WTC11 (cell line): Measurements from ENCODE around the gene MAGI2. TPM values are rescaled to one million over a fixed set of nuclear protein-coding genes. Genes with fewer than 3 reads are reported as not detected.

Experiments
- ATAC-seq: fragments of 200-7000 bp; cut with Tn5 transposase; 2 replicates; pipeline ENCODE4 v1.10.0; 2021; ENCODE audit warnings: mild to moderate bottlenecking, moderate library complexity
- CTCF ChIA-PET: fragments of 300-600 bp; sonication (Branson Sonifier 250); formaldehyde crosslinking; loops from one replicate; lab custom pipeline; 2021; ENCODE audit warnings: antibody characterized with exemption; lab: Charles Lee
- POLR2A ChIA-PET: fragments of 350-600 bp; sonication (Branson Sonifier 250); formaldehyde crosslinking; loops from one replicate; lab custom pipeline; 2021; ENCODE audit warnings: antibody characterized with exemption; lab: Charles Lee
- DNase-seq: peaks from one replicate; pipeline ENCODE4 v3.0.0; 2021; ENCODE audit warnings: low spot score
- H3K27ac Mint-ChIP-seq: 2 replicates; pipeline ENCODE4 v1.8.0; 2021; ENCODE audit warnings: mixed read lengths
- H3K27me3 Mint-ChIP-seq: 2 replicates; pipeline ENCODE4 v1.8.0; 2021; ENCODE audit warnings: low read depth, mild to moderate bottlenecking, moderate library complexity, mixed read lengths
- H3K36me3 Mint-ChIP-seq: 2 replicates; pipeline ENCODE4 v1.8.0; 2021; ENCODE audit warnings: mixed read lengths
- H3K4me1 Mint-ChIP-seq: 2 replicates; pipeline ENCODE4 v1.8.0; 2022; ENCODE audit warnings: mixed read lengths
- H3K4me3 Mint-ChIP-seq: 2 replicates; pipeline ENCODE4 v1.8.0; 2021; ENCODE audit warnings: mild to moderate bottlenecking, moderate library complexity, mixed read lengths
- H3K9me3 Mint-ChIP-seq: 2 replicates; pipeline ENCODE4 v1.8.0; 2021; ENCODE audit warnings: mixed read lengths
- AR ChIP-seq: fragments of 250-450 bp; sonication (Bioruptor Pico); IDR thresholded peaks from 2 replicates; pipeline ENCODE4 v1.9.0; 2021; ENCODE audit warnings: mild to moderate bottlenecking
- CDX4 ChIP-seq: fragments of 250-450 bp; sonication (Bioruptor Pico); IDR thresholded peaks from 2 replicates; pipeline ENCODE4 v1.9.0; 2021; ENCODE audit warnings: moderate library complexity, mild to moderate bottlenecking, inconsistent platforms, borderline replicate concordance
- CREM ChIP-seq: sonication (generic); formaldehyde crosslinking; IDR thresholded peaks from 2 replicates; pipeline ENCODE4 v1.8.1; 2022; ENCODE audit warnings: mild to moderate bottlenecking, missing genetic modification reagents, moderate library complexity
- ELF4 ChIP-seq: sonication (generic); formaldehyde crosslinking; IDR thresholded peaks from 2 replicates; pipeline ENCODE4 v1.8.1; 2022; ENCODE audit warnings: low read depth, mild to moderate bottlenecking, moderate library complexity, missing genetic modification reagents
- ESRRA ChIP-seq: sonication (generic); formaldehyde crosslinking; IDR thresholded peaks from 2 replicates; pipeline ENCODE4 v1.8.1; 2022; ENCODE audit warnings: mild to moderate bottlenecking, missing genetic modification reagents, borderline replicate concordance
- GRHL2 ChIP-seq: fragments of 250-450 bp; sonication (Bioruptor Pico); IDR thresholded peaks from 2 replicates; pipeline ENCODE4 v1.8.0; 2022; ENCODE audit warnings: mild to moderate bottlenecking, moderate library complexity; ENCODE audit not compliant: insufficient replicate concordance, severe bottlenecking
- IRF1 ChIP-seq: sonication (generic); formaldehyde crosslinking; IDR thresholded peaks from 2 replicates; pipeline ENCODE4 v1.8.0; 2023; ENCODE audit warnings: missing genetic modification reagents
- JUN ChIP-seq: sonication (generic); formaldehyde crosslinking; IDR thresholded peaks from 2 replicates; pipeline ENCODE4 v1.8.0; 2023; ENCODE audit warnings: mild to moderate bottlenecking, missing genetic modification reagents
- MLX ChIP-seq: sonication (generic); formaldehyde crosslinking; IDR thresholded peaks from 2 replicates; pipeline ENCODE4 v1.8.1; 2023; ENCODE audit warnings: mild to moderate bottlenecking, missing genetic modification reagents, moderate library complexity
- NR1H2 ChIP-seq: sonication (generic); formaldehyde crosslinking; IDR thresholded peaks from 2 replicates; pipeline ENCODE4 v1.9.0; 2021; ENCODE audit warnings: mild to moderate bottlenecking, moderate library complexity, missing genetic modification reagents
- OVOL2 ChIP-seq: fragments of 250-450 bp; sonication (Bioruptor Pico); IDR thresholded peaks from 2 replicates; pipeline ENCODE4 v1.9.0; 2021; ENCODE audit warnings: mild to moderate bottlenecking, borderline replicate concordance
- PRDM15 ChIP-seq: sonication (generic); formaldehyde crosslinking; IDR thresholded peaks from 2 replicates; pipeline ENCODE4 v1.8.0; 2022; ENCODE audit warnings: missing genetic modification reagents
- PRRX2 ChIP-seq: fragments of 250-450 bp; sonication (Bioruptor Pico); IDR thresholded peaks from 2 replicates; pipeline ENCODE4 v1.8.0; 2021; ENCODE audit warnings: mild to moderate bottlenecking
- SMAD4 ChIP-seq: sonication (generic); formaldehyde crosslinking; IDR thresholded peaks from 2 replicates; pipeline ENCODE4 v1.8.0; 2022; ENCODE audit warnings: mild to moderate bottlenecking, missing genetic modification reagents
- SOX15 ChIP-seq: fragments of 250-450 bp; sonication (Bioruptor Pico); IDR thresholded peaks from 2 replicates; pipeline ENCODE4 v1.9.0; 2021; ENCODE audit warnings: mild to moderate bottlenecking
- ZBTB21 ChIP-seq: sonication (generic); formaldehyde crosslinking; IDR thresholded peaks from 2 replicates; pipeline ENCODE4 v1.8.1; 2023; ENCODE audit warnings: mild to moderate bottlenecking, missing genetic modification reagents, borderline replicate concordance
- ZBTB43 ChIP-seq: sonication (generic); formaldehyde crosslinking; IDR thresholded peaks from 2 replicates; pipeline ENCODE4 v1.8.1; 2023; ENCODE audit warnings: mild to moderate bottlenecking, missing genetic modification reagents
- ZNF416 ChIP-seq: fragments of 250-450 bp; sonication (Bioruptor Pico); IDR thresholded peaks from 2 replicates; pipeline ENCODE4 v1.9.0; 2021; ENCODE audit warnings: mild to moderate bottlenecking, inconsistent platforms
- ZNF423 ChIP-seq: fragments of 250-450 bp; sonication (Bioruptor Pico); IDR thresholded peaks from 2 replicates; pipeline ENCODE4 v2.1.2; 2022; ENCODE audit warnings: mild to moderate bottlenecking, moderate library complexity
- ZNF425 ChIP-seq: fragments of 250-450 bp; sonication (Bioruptor Pico); conservative IDR thresholded peaks from 2 replicates; pipeline ENCODE4 v1.9.0; 2021; ENCODE audit warnings: mild to moderate bottlenecking
- ZNF671 ChIP-seq: fragments of 250-450 bp; sonication (Bioruptor Pico); IDR thresholded peaks from 2 replicates; pipeline ENCODE4 v1.8.0; 2021; ENCODE audit warnings: mild to moderate bottlenecking
- total RNA-seq: library from RNA; stranded (reverse); gene quantifications from 3 replicates; pipeline ENCODE4 v1.2.3, GENCODE V29; 2021

The MAGI2 gene
- total RNA-seq, 1 experiment from 2014 or later, result 26.6 TPM

GRCh38 chr7:78852951-78853350 is 600.5 kb downstream of the MAGI2 start:
- TF ChIP-seq ZNF425 (CRISPR knock-in tag) (no peak), ZNF671 (no peak), ESRRA (CRISPR knock-in tag) (no peak), JUN (CRISPR knock-in tag) (no peak), ZNF416 (CRISPR knock-in tag) (no peak), CREM (CRISPR knock-in tag) (no peak), OVOL2 (no peak), ZBTB43 (CRISPR knock-in tag) (no peak), SMAD4 (CRISPR knock-in tag) (no peak), PRRX2 (CRISPR knock-in tag) (no peak), IRF1 (CRISPR knock-in tag) (no peak), CDX4 (CRISPR knock-in tag) (no peak), PRDM15 (CRISPR knock-in tag) (no peak), GRHL2 (CRISPR knock-in tag) (no peak), NR1H2 (no peak)
- H3K27ac Mint-ChIP-seq, result no peak overlapping the region
- DNase-seq (no peak), ATAC-seq (no peak)
- POLR2A ChIA-PET, result interaction anchor here (0.6 kb wide), 1 partner anchor 11 kb away, joined by 4 read pairs; no protein-coding TSS in a partner anchor
- no peaks in the 10 kb centered on the region for H3K9me3 Mint-ChIP-seq
- CTCF ChIA-PET, result no interaction called here
- H3K4me1 Mint-ChIP-seq, result no peaks in the 10 kb centered on the region
- no peaks in the 10 kb centered on the region for H3K27me3 Mint-ChIP-seq
- H3K36me3 Mint-ChIP-seq, result no peaks in the 10 kb centered on the region
- no peak overlapping the region for H3K4me3 Mint-ChIP-seq

GRCh38 chr7:78850093-78850740 is 603.2 kb downstream of the MAGI2 start:
- H3K27ac Mint-ChIP-seq, result no peak overlapping the region
- H3K27me3 Mint-ChIP-seq, result no peaks in the 10 kb centered on the region
- no peak for ATAC-seq
- H3K36me3 Mint-ChIP-seq, result no peaks in the 10 kb centered on the region
- CTCF ChIA-PET, result no interaction called here
- H3K9me3 Mint-ChIP-seq, result no peaks in the 10 kb centered on the region
- H3K4me3 Mint-ChIP-seq, result no peak overlapping the region
- DNase-seq, result no peak
- H3K4me1 Mint-ChIP-seq, result no peaks in the 10 kb centered on the region
- POLR2A ChIA-PET, result no interaction called here
- TF ChIP-seq SOX15 (CRISPR knock-in tag), result no peak
- TF ChIP-seq ZBTB21 (CRISPR knock-in tag), result no peak
- no peak for TF ChIP-seq ZNF423 (CRISPR knock-in tag)
- TF ChIP-seq ELF4 (CRISPR knock-in tag), result no peak
- no peak for TF ChIP-seq MLX
- TF ChIP-seq AR, result no peak
- TF ChIP-seq OVOL2, result no peak
